Osteoblast (primary cell): ENCODE data around the gene JPH3. TPM values are rescaled to one million over a fixed set of nuclear protein-coding genes. Genes with fewer than 3 reads are reported as not detected.
A peak's percentile ranks its signal among the peaks of the same experiment; 100 is the strongest.

Experiments used
- DNase-seq: peaks from one replicate; pipeline ENCODE4 v3.0.0; 2011; ENCODE audit warnings: low spot score, mixed read lengths; ENCODE audit not compliant: insufficient read length; ENCODE audit errors: missing footprints
- H2AFZ ChIP-seq: 2 replicates; pipeline ENCODE4 v1.6.0; 2011; ENCODE audit warnings: mild to moderate bottlenecking, low read length
- H3K27ac ChIP-seq: 2 replicates; pipeline ENCODE4 v1.5.1; 2011; ENCODE audit warnings: mild to moderate bottlenecking, low read depth, low read length, moderate library complexity
- H3K27me3 ChIP-seq: 2 replicates; pipeline ENCODE4 v1.6.0; 2012; ENCODE audit warnings: mild to moderate bottlenecking, control low read depth, inconsistent platforms, low read length, moderate library complexity; ENCODE audit not compliant: insufficient read depth
- H3K36me3 ChIP-seq: 2 replicates; pipeline ENCODE4 v1.5.1; 2011; ENCODE audit warnings: mild to moderate bottlenecking, low read length, control low read depth, moderate library complexity; ENCODE audit not compliant: insufficient read depth
- H3K4me1 ChIP-seq: 2 replicates; pipeline ENCODE4 v1.5.1; 2011; ENCODE audit warnings: mild to moderate bottlenecking, low read length, control low read depth, moderate library complexity; ENCODE audit not compliant: insufficient read depth
- H3K4me2 ChIP-seq: 2 replicates; pipeline ENCODE4 v1.6.0; 2011; ENCODE audit warnings: mild to moderate bottlenecking, low read length; ENCODE audit not compliant: insufficient read depth
- H3K4me3 ChIP-seq: fragments of 200-600 bp; sonication (generic); 3 replicates; pipeline ENCODE4 v1.5.1; 2012; ENCODE audit warnings: mild to moderate bottlenecking, low read length, inconsistent platforms; ENCODE audit not compliant: insufficient read depth
- H3K79me2 ChIP-seq: 2 replicates; pipeline ENCODE4 v1.6.0; 2012; ENCODE audit warnings: mild to moderate bottlenecking, low read length, control low read depth, inconsistent platforms; ENCODE audit not compliant: insufficient read depth
- H3K9me3 ChIP-seq: 2 replicates; pipeline ENCODE4 v1.5.1; 2011; ENCODE audit warnings: low read depth, low read length, control low read depth
- H4K20me1 ChIP-seq: 2 replicates; pipeline ENCODE4 v1.6.0; 2012; ENCODE audit warnings: mild to moderate bottlenecking, low read length, control low read depth; ENCODE audit not compliant: insufficient read depth
- CTCF ChIP-seq: IDR thresholded peaks from 2 replicates; pipeline ENCODE4 v1.5.1; 2011; ENCODE audit warnings: mild to moderate bottlenecking, low read depth, low read length, moderate library complexity; ENCODE audit errors: extremely low read depth
- total RNA-seq: library from RNA; depleted of rRNA; stranded (reverse); fragments of >200 nt; gene quantifications from 2 replicates; pipeline ENCODE4 v1.2.3, GENCODE V29; 2012

JPH3 gene
- total RNA-seq, 1 donor = not detected

GRCh38 chr16:87685405-87685755 is 83.1 kb downstream of the JPH3 start:
- no peak for TF ChIP-seq CTCF
- Histone ChIP-seq H3K36me3 (no peaks in the 10 kb centered on the region), H3K79me2 (no peaks in the 10 kb centered on the region), H3K4me1 (peaks cover 8% of the 10 kb centered on the region), H3K9me3 (no peaks in the 10 kb centered on the region), H3K27ac (no peak overlapping the region), H3K4me2 (no peak overlapping the region), H4K20me1 (no peaks in the 10 kb centered on the region), H2AFZ (no peak overlapping the region), H3K4me3 (no peak overlapping the region), H3K27me3 (peaks cover 28% of the 10 kb centered on the region)
- no peak for DNase-seq

GRCh38 chr16:87685766-87686165 is 83.5 kb downstream of the JPH3 start:
- H2AFZ ChIP-seq = no peak overlapping the region
- no peak overlapping the region for H3K4me3 ChIP-seq
- H3K36me3 ChIP-seq = no peaks in the 10 kb centered on the region
- DNase-seq = no peak
- peaks cover 28% of the 10 kb centered on the region for H3K27me3 ChIP-seq
- no peaks in the 10 kb centered on the region for H3K9me3 ChIP-seq
- H4K20me1 ChIP-seq = no peaks in the 10 kb centered on the region
- no peak overlapping the region for H3K27ac ChIP-seq
- H3K79me2 ChIP-seq = no peaks in the 10 kb centered on the region
- no peak for TF ChIP-seq CTCF
- H3K4me2 ChIP-seq = no peak overlapping the region
- peaks cover 8% of the 10 kb centered on the region for H3K4me1 ChIP-seq

GRCh38 chr16:87686697-87687096 is 84.4 kb downstream of the JPH3 start:
- no peak overlapping the region for H3K27ac ChIP-seq
- TF ChIP-seq CTCF = no peak
- no peak for DNase-seq
- H3K79me2 ChIP-seq = no peaks in the 10 kb centered on the region
- no peaks in the 10 kb centered on the region for H3K9me3 ChIP-seq
- H3K27me3 ChIP-seq = peaks cover 28% of the 10 kb centered on the region
- H3K4me1 ChIP-seq = peaks cover 7% of the 10 kb centered on the region
- no peaks in the 10 kb centered on the region for H3K36me3 ChIP-seq
- H3K4me3 ChIP-seq = no peak overlapping the region
- no peak overlapping the region for H2AFZ ChIP-seq
- no peak overlapping the region for H3K4me2 ChIP-seq
- no peaks in the 10 kb centered on the region for H4K20me1 ChIP-seq

GRCh38 chr16:87687126-87687910 is 85.0 kb downstream of the JPH3 start:
- no peak overlapping the region for H3K4me2 ChIP-seq
- no peak overlapping the region for H3K27ac ChIP-seq
- H2AFZ ChIP-seq = no peak overlapping the region
- no peak overlapping the region for H3K4me3 ChIP-seq
- no peak for TF ChIP-seq CTCF
- H3K79me2 ChIP-seq = no peaks in the 10 kb centered on the region
- H3K9me3 ChIP-seq = no peaks in the 10 kb centered on the region
- peaks cover 28% of the 10 kb centered on the region for H3K27me3 ChIP-seq
- no peaks in the 10 kb centered on the region for H3K36me3 ChIP-seq
- H4K20me1 ChIP-seq = no peaks in the 10 kb centered on the region
- peaks cover 2% of the 10 kb centered on the region for H3K4me1 ChIP-seq
- peak; percentile 91 for DNase-seq
